MV-4-11 (cell line): ENCODE measurements around the gene RBM12.

ENCODE experiments used
- DNase-seq: peaks from one replicate; lab custom pipeline; 2025; lab: John Stamatoyannopoulos, UW

RBM12 gene

DNA sequence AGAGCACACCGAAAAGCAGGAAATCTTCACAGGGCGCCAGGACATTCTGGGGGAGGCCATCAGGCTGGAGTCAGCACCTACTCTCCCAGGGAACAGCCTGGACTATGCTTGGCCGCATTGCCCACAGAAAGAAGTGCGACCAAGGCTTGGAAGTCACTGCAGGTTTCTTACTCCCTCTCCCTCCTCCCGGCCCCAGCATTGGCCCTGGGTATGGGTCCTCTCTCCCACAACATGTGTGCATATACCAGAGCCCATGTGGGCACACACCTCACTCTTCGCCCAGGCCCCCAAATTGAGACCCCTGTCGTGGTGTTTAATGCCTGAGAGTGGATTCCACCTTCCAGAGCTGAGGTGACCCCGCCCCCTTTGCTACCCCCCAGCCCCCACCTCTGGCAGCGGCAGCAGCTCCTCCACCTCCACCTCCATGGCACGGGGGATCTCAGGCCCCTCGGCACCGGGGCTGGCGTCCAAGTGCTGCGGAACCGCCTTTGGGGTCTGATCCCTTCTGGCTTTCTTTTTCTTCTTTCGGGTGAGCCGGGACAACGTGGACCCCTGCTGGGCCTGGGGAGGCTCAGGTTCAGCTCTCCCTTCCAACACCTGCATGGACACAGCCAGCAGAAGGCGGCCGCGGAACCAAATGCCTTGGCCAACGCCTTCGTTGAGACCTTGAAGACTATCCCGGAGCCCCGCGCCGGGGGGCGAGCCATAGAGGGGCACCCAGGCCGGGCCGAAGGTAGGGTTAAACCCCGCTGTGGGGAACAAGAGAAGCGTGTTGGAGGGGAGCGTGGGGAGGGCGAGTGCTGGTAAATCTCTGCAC is 64.3 kb downstream of the RBM12 start:
- DNase-seq = no peak

DNA sequence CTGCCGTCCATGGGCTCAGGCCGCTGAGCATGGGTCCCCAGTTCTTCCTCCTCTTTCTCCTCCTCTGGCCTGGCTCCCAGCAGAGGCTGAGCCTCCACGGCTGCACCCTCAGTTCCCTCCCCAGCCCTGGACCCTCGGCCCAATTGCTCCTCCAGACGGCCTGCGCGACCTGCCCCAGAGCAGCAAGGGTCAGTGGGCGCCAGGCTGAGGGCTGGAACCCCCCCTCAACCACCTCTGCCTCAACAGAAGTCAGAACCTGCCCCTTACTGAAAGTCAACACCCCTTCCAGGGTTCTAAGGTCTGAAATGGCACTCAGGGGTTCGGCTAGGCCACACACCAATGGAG is 65.0 kb downstream of the RBM12 start:
- DNase-seq = no peak
